CD4-positive, alpha-beta T cell treated with Interferon gamma for 1 hour (primary cell): ENCODE measurements around the gene ACRV1.
"Not testable (repeated sequence)": the region's sequence is repeated elsewhere in the genome, so short reads cannot be mapped to it uniquely, and the experiment has no call there.

ENCODE experiments used
- DNase-seq: peaks from one replicate; pipeline ENCODE4 v3.0.0-alpha.2; 2020

ACRV1 gene

GRCh38 chr11:125680747-125681146 is at the start of gene ACRV1:
Gene ACRV1, minus strand, starts transcription at chr11:125680847. Its CDS starts 67 bp downstream, at chr11:125680780.
- DNase-seq: no peak

GRCh38 chr11:125728969-125729368 is 48.3 kb upstream of the ACRV1 start:
- no peak for DNase-seq

- no peak for DNase-seq
Observed at GRCh38 chr11:125724125-125724524, 43.5 kb upstream of the ACRV1 start.

- DNase-seq: no peak
Observed at GRCh38 chr11:125720781-125721180, 40.1 kb upstream of the ACRV1 start.

GRCh38 chr11:125704686-125705085 is 24.0 kb upstream of the ACRV1 start:
- DNase-seq: not testable (repeated sequence)

GRCh38 chr11:125701858-125702621 is 21.4 kb upstream of the ACRV1 start:
- no peak for DNase-seq

GRCh38 chr11:125701018-125701610 is 20.5 kb upstream of the ACRV1 start:
- no peak for DNase-seq

- no peak for DNase-seq
Observed at GRCh38 chr11:125694951-125695350, 14.3 kb upstream of the ACRV1 start.

- DNase-seq: no peak
Observed at GRCh38 chr11:125692887-125693286, 12.2 kb upstream of the ACRV1 start.

- no peak for DNase-seq
Observed at GRCh38 chr11:125690006-125690405, 9.4 kb upstream of the ACRV1 start.

- DNase-seq: no peak
Observed at GRCh38 chr11:125689274-125689859, 8.7 kb upstream of the ACRV1 start.

- no peak for DNase-seq
Observed at GRCh38 chr11:125688632-125689031, 8.0 kb upstream of the ACRV1 start.

- no peak for DNase-seq
Observed at GRCh38 chr11:125688066-125688465, 7.4 kb upstream of the ACRV1 start.

- DNase-seq: no peak
Observed at GRCh38 chr11:125685228-125685627, 4.6 kb upstream of the ACRV1 start.

GRCh38 chr11:125679837-125680236 is 810 bp downstream of the ACRV1 start:
- DNase-seq: no peak

- DNase-seq: no peak
Observed at GRCh38 chr11:125679397-125679796, 1.2 kb downstream of the ACRV1 start.

- DNase-seq: no peak
Observed at GRCh38 chr11:125675196-125675595, 5.5 kb downstream of the ACRV1 start.

- no peak for DNase-seq
Observed at GRCh38 chr11:125674210-125674609, 6.4 kb downstream of the ACRV1 start.

- DNase-seq: no peak
Observed at GRCh38 chr11:125671561-125671960, 9.1 kb downstream of the ACRV1 start.

GRCh38 chr11:125670172-125670571 is 10.5 kb downstream of the ACRV1 start:
- DNase-seq: no peak

- DNase-seq: no peak
Observed at GRCh38 chr11:125667151-125667550, 13.5 kb downstream of the ACRV1 start.

- no peak for DNase-seq
Observed at GRCh38 chr11:125663910-125664309, 16.7 kb downstream of the ACRV1 start.

- DNase-seq: no peak
Observed at GRCh38 chr11:125662689-125663088, 18.0 kb downstream of the ACRV1 start.

GRCh38 chr11:125649465-125650166 is 31.0 kb downstream of the ACRV1 start:
- no peak for DNase-seq
